Stimulated activated CD4-positive, alpha-beta T cell treated with anti-CD3 and anti-CD28 coated beads, Interleukin-15, amount 100 ng/mL, for 24 hours (primary cell): ENCODE results near the gene PRSS48.
"Not testable (repeated sequence)": the region's sequence is repeated elsewhere in the genome, so short reads cannot be mapped to it uniquely, and the experiment has no call there.

Source experiments
- DNase-seq: peaks from one replicate; pipeline ENCODE4 v3.0.0-alpha.2; 2020

Gene PRSS48

GRCh38 chr4:151266497-151266896, 10.5 kb upstream of the PRSS48 start:
- no peak for DNase-seq

- no peak for DNase-seq
Measured at GRCh38 chr4:151267104-151267503, 9.9 kb upstream of the PRSS48 start.

DNA sequence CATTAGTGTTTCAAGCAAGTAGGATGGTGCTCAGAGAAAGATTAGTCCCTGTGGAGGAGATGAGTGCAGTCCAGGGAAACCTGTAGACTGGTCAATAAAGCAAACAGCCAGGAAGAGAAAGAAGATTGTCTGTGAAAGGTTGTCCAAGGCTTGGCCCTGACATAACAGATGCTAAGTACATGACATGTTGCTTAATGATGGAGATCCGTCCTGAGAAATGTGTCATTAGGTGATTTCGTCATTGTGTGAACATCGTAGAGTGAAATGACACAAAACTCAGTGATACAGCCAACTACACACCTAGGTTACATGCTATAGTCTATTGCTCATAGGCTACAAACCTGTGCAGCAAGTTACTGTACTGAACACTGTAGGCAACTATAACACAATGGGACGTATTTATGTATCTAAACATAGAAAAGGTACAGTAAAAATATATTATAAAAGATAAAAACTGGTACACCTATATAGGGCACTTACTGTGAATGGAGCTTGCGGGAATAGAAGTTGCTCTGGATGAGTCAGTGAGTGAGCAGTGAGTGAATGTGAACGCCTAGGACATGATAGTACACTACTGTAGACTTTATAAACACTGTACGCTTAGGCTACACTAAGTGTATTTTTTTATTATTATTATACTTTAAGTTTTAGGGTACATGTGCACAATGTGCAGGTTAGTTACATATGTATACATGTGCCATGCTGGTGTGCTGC, 9.0 kb upstream of the PRSS48 start:
- DNase-seq, result no peak

DNA sequence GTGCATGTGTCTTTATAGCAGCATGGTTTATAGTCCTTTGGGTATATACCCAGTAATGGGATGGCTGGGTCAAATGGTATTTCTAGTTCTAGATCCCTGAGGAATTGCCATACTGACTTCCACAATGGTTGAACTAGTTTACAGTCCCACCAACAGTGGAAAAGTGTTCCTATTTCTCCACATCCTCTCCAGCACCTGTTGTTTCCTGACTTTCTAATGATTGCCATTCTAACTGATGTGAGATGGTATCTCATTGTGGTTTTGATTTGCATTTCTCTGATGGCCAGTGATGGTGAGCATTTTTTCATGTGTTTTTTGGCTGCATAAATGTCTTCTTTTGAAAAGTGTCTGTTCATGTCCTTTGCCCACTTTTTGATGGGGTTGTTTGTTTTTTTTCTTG, 8.1 kb upstream of the PRSS48 start:
- not testable (repeated sequence) for DNase-seq

DNA sequence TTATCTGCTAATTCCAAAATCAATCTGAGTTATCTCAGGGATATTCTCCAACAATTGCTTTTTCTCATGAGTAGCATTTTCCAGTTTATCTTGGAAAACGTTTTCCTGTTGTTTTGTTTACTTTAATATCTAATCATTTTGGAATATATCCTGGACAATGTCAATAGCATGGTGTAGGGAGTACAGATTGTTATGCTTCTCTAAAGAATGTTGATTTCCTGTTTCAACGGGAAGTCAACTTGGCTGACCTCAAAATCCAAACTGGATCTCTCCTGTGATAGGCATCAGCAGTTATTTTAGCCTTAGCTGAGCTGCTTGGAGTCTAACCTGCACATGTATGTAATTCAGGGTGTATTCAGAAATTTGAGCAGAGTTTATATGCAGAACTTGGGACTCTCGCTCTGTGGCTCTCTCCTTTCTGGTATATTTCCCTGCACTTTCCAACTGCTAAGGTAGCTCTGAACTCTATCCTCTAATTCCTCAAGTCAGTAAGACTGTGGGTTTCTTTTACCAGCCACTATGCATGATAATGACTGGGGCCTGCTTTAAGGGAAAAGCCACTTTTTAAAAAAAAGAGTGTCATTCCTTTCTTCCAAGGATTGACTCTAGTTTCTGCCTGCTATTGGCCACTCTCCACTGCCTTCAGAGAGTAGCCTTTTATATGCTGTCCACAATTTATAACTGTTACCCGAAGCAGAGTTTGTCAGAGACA, 7.7 kb downstream of the PRSS48 start:
- no peak for DNase-seq

DNA sequence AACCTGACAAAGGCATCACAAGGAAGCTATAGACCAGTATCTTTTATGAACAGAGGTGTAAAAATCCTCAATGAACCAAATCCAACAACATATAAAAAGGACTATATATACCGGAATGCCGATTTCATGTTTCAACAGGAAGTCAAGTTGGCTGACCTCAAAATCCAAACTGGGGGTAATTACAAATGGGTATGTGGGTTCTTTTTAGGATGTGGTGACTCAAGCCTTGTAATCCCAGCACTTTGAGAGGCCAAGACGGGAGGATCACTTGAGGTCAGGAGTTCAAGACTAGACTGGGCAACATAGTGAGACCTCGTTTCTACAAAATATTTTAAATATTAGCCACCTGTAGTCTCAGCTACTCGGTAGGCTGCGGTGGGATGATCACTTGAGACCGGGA, 10.4 kb downstream of the PRSS48 start:
- DNase-seq, result no peak

DNA sequence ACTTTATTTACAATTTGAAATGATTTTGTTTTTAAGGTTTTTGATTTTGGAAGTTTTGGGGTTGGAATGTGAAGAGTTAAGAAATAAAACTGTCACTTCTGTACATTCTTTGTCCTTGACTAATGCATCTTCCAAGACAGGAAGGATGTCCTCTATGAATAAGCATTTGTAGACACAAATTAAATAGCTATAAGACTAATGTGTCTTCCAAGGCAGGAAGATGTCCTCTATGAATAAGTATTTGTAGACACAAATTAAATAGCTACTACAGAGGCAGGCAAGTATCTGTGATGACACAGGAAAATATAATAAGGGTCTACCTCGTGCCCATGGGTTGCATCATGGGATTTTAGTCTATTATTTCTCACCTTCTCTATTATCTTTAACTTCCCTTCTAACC, 14.5 kb downstream of the PRSS48 start:
- DNase-seq, result no peak

GRCh38 chr4:151292038-151292437, 15.1 kb downstream of the PRSS48 start:
- DNase-seq, result no peak

DNA sequence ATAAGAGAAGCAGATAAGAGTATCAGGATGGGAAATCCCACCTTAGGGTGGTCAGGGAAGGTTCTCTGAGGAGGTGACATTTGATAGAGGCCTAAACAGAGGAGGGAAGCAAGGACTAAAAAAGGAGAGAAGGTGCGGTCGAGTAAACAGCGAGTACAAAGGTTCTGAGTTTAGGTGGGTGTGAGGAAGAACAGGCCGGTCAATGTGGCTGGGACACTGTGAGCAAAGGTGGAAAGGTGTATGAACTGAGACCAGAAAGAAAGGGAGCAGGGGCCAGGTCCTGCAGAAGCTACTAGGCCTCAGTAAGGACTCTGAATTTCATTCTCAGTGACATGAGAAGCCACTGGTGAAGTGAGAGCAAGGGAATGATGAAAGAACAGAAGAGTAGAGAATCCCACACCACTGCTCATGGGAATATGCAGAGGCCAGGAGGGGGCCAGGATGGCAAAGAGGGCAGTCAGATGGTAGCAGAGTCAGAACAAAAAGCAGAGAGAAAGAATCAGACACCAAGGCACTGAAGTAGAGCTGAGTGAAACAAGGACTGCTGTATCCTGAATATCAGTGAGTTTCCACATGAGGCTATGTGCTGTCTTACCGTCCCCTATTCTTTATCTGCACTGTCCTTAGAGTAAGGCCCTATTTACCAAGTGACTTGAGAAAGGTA, 18.0 kb downstream of the PRSS48 start:
- DNase-seq, result no peak

DNA sequence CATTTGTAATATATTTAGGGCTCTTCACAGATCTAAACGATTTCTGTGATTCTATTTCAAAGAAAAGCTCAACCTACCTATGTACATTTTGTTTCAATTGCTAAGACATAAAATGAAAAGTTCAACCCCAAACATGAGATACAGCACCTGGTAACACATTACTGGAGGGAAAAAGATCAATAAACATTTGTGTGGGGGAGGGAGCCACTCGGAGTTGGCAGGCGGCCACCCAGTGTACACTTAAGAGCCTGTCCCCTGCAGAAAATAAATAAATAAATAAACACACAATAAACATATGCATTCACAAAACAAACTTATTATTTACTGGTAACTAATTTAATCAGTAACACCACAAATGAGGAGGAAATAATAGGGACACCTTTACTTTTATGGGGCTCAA, 19.3 kb downstream of the PRSS48 start:
- no peak for DNase-seq

DNA sequence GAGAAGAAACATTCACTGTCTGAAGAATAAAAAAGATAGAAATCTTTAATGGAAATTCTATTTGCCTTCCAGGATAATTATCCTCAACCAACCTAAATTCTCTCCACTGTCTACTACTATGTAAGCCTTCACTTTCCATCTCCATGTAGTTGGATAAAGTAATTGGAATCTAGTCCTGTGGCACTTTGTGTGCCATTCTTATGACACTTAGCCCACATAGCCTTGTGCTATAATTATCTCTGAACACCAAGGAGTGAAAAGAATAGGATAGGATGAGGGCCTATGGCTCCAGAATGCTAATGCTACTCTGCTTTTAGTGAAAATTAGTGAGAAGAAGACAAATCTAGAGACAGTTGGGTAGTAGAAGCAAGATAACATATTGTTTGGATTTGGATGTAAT, 20.2 kb downstream of the PRSS48 start:
- DNase-seq, result no peak

DNA sequence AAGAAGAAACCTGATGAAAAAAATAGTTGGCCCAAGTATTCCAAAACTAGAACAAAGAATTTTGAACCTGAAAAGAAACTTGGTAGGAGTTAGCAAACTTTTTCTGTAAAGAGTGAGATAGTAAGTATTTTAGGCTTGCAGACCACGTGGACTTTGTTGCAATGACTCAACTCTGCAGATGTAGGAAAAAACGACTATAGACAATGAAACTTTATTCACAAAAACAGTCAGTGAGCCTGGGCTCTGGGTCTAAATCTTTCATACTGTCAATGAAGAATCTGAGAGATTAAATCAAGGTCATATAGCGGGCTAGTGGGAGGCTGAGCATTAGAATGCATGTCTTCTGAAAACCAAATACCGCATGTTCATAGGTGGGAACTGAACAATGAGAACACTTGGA, 25.5 kb downstream of the PRSS48 start:
- DNase-seq, result no peak

GRCh38 chr4:151304226-151304625, 27.3 kb downstream of the PRSS48 start:
- no peak for DNase-seq

DNA sequence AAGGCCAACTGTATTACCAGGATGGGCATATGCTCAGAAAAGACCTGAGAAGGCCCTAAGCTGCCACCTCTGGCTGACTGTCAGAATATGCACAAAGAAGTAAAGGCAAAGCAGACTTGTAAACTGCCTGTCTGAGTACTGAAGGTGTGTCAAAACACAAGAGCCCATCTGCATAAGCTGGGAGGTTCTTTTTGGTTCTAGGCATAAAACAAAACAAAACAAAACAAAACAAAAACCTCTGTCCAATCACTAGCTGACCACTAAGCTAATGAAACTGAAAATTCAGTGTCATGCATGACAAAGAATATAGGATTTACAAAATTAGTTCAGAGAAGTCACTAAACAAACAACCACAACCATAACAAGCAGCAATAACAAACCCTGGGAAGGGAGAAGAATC, 27.8 kb downstream of the PRSS48 start:
- DNase-seq, result no peak

DNA sequence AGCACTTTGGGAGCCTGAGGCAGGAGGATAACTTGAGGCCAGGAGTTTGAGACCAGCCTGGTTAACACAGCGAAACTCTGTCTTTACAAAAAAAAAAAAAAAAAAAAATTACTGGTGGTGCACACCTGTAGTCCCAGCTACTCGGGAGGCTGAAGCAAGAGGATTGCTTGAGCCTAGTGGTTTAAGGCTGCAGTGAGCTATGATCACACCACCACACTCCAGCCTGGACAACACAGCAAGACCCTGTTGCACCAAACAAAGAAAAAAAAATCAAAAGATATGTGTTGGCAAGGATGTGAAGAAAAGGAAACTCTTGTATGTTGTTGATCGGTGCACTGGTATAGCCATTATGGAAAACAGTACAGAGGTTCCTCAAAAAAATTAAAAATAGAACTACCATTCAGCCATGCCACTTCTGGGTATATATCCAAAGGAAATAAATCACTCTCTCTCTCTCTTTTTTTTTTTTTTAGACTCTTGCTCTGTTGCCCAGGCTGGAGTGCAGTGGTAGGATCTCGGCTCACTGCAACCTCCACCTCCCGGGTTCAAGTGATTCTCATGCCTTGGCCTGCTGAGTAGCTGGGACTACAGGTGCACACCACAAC, 33.3 kb downstream of the PRSS48 start:
- DNase-seq, result no peak

DNA sequence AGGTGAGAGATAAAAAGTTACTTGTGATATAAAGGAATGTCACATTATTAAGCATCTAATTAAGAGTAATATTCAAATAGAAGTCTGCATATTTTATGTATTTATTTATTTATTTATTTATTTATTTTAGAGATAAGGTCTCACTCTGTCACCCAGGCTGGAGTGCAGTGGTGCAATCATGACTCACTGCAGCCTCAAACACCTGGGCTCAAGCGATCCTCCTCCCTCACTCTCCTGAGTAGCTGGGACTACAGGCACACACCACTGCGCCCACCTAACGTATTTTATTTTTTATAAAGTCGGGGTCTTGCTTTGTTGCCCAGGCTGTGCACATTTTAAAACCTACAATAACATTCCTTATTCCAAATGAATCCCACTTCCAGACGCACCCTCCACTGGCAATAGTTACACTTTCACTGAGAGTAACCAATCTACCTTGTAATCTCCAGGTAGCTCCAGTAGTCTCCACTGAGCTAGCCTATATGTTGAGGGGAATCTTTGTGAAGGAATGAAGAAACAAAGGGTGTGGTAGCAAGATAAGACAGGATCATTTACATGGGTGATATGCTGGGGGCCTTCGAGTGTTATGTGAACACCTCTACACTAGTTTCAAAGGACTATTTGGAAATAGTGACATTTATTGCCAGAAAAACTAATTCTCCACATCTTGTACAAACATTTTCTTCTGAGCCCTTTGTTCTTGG, 36.5 kb downstream of the PRSS48 start:
- no peak for DNase-seq

GRCh38 chr4:151314010-151314355, 37.0 kb downstream of the PRSS48 start:
- no peak for DNase-seq

- DNase-seq, result no peak
Measured at GRCh38 chr4:151314479-151314878, 37.5 kb downstream of the PRSS48 start.

GRCh38 chr4:151315212-151315886, 38.4 kb downstream of the PRSS48 start:
- DNase-seq, result no peak

- DNase-seq, result no peak
Measured at GRCh38 chr4:151316645-151317044, 39.7 kb downstream of the PRSS48 start.

DNA sequence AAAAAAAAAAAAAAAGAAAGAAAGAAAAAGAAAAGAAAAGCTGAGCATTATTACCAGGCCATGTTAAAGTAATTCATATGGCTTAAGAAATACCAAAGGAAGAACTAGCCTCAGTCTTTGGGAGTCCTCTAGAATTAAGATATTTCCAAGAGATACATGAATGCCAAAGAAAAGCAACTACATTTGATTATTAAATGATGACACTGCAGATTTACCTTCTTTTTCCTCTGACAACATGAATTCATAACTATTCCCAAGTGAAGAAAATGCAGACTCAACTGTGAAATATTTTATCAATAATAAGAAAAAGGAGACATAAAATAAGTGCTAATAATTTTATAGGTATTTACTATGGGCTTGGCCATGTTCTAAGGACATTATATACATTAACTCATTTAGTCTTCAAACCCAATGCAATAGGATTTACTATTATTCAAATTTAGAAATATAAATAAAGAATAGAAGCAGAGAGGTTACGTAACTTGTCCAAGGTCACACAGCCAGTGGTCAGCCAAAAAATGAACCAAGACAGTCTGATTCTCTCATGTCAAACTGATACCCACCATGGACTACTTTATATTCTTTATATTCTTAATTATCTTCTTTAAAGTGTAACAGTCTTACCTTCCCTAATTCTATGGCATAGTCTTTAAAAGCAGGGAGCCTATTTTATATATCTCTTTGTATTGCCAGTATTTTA, 41.5 kb downstream of the PRSS48 start:
- no peak for DNase-seq

GRCh38 chr4:151319490-151319889, 42.5 kb downstream of the PRSS48 start:
- DNase-seq, result no peak
